ENCODE results near the gene NDST1.

Gene NDST1

GRCh38 chr5:150490296-150490669 is 17.6 kb upstream of the NDST1 start:
- Histone ChIP-seq H3K27ac (ENCODE audit: low read depth, low read length) (no peak overlapping the region), H3K9ac (ENCODE audit: low read length) (no peak overlapping the region), H2AFZ (ENCODE audit: low read depth, low read length, severe bottlenecking) (no peak overlapping the region), H3K9me2 (replicated peaks; ENCODE audit: insufficient read depth, low read length) (no peaks in the 10 kb centered on the region), H3K4me2 (ENCODE audit: low read depth, low read length, poor library complexity, severe bottlenecking) (no peak overlapping the region), H3K36me3 (ENCODE audit: low read length) (no peaks in the 10 kb centered on the region), H4K20me1 (ENCODE audit: low read depth, low read length) (no peaks in the 10 kb centered on the region), H3F3A (ENCODE audit: insufficient read depth) (no peaks in the 10 kb centered on the region), H3K4me3 (ENCODE audit: insufficient read depth, low read length, poor library complexity, severe bottlenecking) (no peak overlapping the region), H3K9me3 (ENCODE audit: insufficient read depth, low read length) (no peaks in the 10 kb centered on the region), H3K79me2 (ENCODE audit: insufficient read depth, low read length) (no peaks in the 10 kb centered on the region), H3K27me3 (ENCODE audit: low read length) (no peaks in the 10 kb centered on the region)
- TF ChIP-seq CTCF (IDR thresholded peaks at IDR 0.05; ENCODE audit: insufficient read depth, low read length, poor library complexity, severe bottlenecking) (no peak), EZH2phosphoT487 (conservative IDR thresholded peaks at IDR 0.05; ENCODE audit: low read length) (no peak)

GRCh38 chr5:150490754-150491153 is 17.2 kb upstream of the NDST1 start:
- Histone ChIP-seq H3K27ac (ENCODE audit: low read depth, low read length) (no peak overlapping the region), H3K9me3 (ENCODE audit: insufficient read depth, low read length) (no peaks in the 10 kb centered on the region), H3F3A (ENCODE audit: insufficient read depth) (no peaks in the 10 kb centered on the region), H3K36me3 (ENCODE audit: low read length) (no peaks in the 10 kb centered on the region), H3K79me2 (ENCODE audit: insufficient read depth, low read length) (no peaks in the 10 kb centered on the region), H3K9me2 (replicated peaks; ENCODE audit: insufficient read depth, low read length) (no peaks in the 10 kb centered on the region), H2AFZ (ENCODE audit: low read depth, low read length, severe bottlenecking) (no peak overlapping the region), H4K20me1 (ENCODE audit: low read depth, low read length) (no peaks in the 10 kb centered on the region), H3K4me3 (ENCODE audit: insufficient read depth, low read length, poor library complexity, severe bottlenecking) (no peak overlapping the region), H3K27me3 (ENCODE audit: low read length) (no peaks in the 10 kb centered on the region), H3K4me2 (ENCODE audit: low read depth, low read length, poor library complexity, severe bottlenecking) (no peak overlapping the region), H3K9ac (ENCODE audit: low read length) (no peak overlapping the region)
- TF ChIP-seq EZH2phosphoT487 (conservative IDR thresholded peaks at IDR 0.05; ENCODE audit: low read length) (no peak), CTCF (IDR thresholded peaks at IDR 0.05; ENCODE audit: insufficient read depth, low read length, poor library complexity, severe bottlenecking) (no peak)

- Histone ChIP-seq H3F3A (ENCODE audit: insufficient read depth) (no peaks in the 10 kb centered on the region), H3K9me3 (ENCODE audit: insufficient read depth, low read length) (no peaks in the 10 kb centered on the region), H3K9ac (ENCODE audit: low read length) (no peak overlapping the region), H3K4me3 (ENCODE audit: insufficient read depth, low read length, poor library complexity, severe bottlenecking) (no peak overlapping the region), H2AFZ (ENCODE audit: low read depth, low read length, severe bottlenecking) (no peak overlapping the region), H3K4me2 (ENCODE audit: low read depth, low read length, poor library complexity, severe bottlenecking) (no peak overlapping the region), H3K36me3 (ENCODE audit: low read length) (no peaks in the 10 kb centered on the region), H3K79me2 (ENCODE audit: insufficient read depth, low read length) (no peaks in the 10 kb centered on the region), H3K9me2 (replicated peaks; ENCODE audit: insufficient read depth, low read length) (no peaks in the 10 kb centered on the region), H4K20me1 (ENCODE audit: low read depth, low read length) (no peaks in the 10 kb centered on the region), H3K27ac (ENCODE audit: low read depth, low read length) (no peak overlapping the region), H3K27me3 (ENCODE audit: low read length) (no peaks in the 10 kb centered on the region)
- no peak for TF ChIP-seq CTCF (IDR thresholded peaks at IDR 0.05; ENCODE audit: insufficient read depth, low read length, poor library complexity, severe bottlenecking)
- no peak for TF ChIP-seq EZH2phosphoT487 (conservative IDR thresholded peaks at IDR 0.05; ENCODE audit: low read length)
Observed at GRCh38 chr5:150491876-150492275, 16.1 kb upstream of the NDST1 start.

- Histone ChIP-seq H3K4me2 (ENCODE audit: low read depth, low read length, poor library complexity, severe bottlenecking) (no peak overlapping the region), H3K27me3 (ENCODE audit: low read length) (no peaks in the 10 kb centered on the region), H3K9me3 (ENCODE audit: insufficient read depth, low read length) (no peaks in the 10 kb centered on the region), H3K4me3 (ENCODE audit: insufficient read depth, low read length, poor library complexity, severe bottlenecking) (no peak overlapping the region), H3K9ac (ENCODE audit: low read length) (no peak overlapping the region), H4K20me1 (ENCODE audit: low read depth, low read length) (no peaks in the 10 kb centered on the region), H3K27ac (ENCODE audit: low read depth, low read length) (no peak overlapping the region), H2AFZ (ENCODE audit: low read depth, low read length, severe bottlenecking) (no peak overlapping the region), H3K9me2 (replicated peaks; ENCODE audit: insufficient read depth, low read length) (no peaks in the 10 kb centered on the region), H3F3A (ENCODE audit: insufficient read depth) (no peaks in the 10 kb centered on the region), H3K36me3 (ENCODE audit: low read length) (no peaks in the 10 kb centered on the region), H3K79me2 (ENCODE audit: insufficient read depth, low read length) (no peaks in the 10 kb centered on the region)
- TF ChIP-seq CTCF (IDR thresholded peaks at IDR 0.05; ENCODE audit: insufficient read depth, low read length, poor library complexity, severe bottlenecking), result no peak
- no peak for TF ChIP-seq EZH2phosphoT487 (conservative IDR thresholded peaks at IDR 0.05; ENCODE audit: low read length)
Observed at GRCh38 chr5:150492621-150493020, 15.3 kb upstream of the NDST1 start.
